Rectal smooth muscle tissue (tissue), 1 donor: ENCODE results near the gene OSBPL10.
"Not testable (repeated sequence)": the region's sequence is repeated elsewhere in the genome, so short reads cannot be mapped to it uniquely, and the experiment has no call there.

Experiments
- H3K27ac ChIP-seq: one replicate; pipeline ENCODE4 v1.7.0; 2013; ENCODE audit warnings: low read depth, low read length, inconsistent platforms
- H3K27me3 ChIP-seq: one replicate; pipeline ENCODE4 v1.7.0; 2013; ENCODE audit warnings: low read length; ENCODE audit not compliant: control insufficient read depth, insufficient read depth
- H3K36me3 ChIP-seq: one replicate; pipeline ENCODE4 v1.7.0; 2013; ENCODE audit warnings: low read length; ENCODE audit not compliant: control insufficient read depth, insufficient read depth
- H3K4me1 ChIP-seq: one replicate; pipeline ENCODE4 v1.7.0; 2013; ENCODE audit warnings: low read length; ENCODE audit not compliant: control insufficient read depth, insufficient read depth
- H3K4me3 ChIP-seq: one replicate; pipeline ENCODE4 v1.7.0; 2013; ENCODE audit warnings: low read length
- H3K9ac ChIP-seq: one replicate; pipeline ENCODE4 v1.7.0; 2013; ENCODE audit warnings: low read length

The OSBPL10 gene

GRCh38 chr3:32004113-32004765 is 23.2 kb upstream of the OSBPL10 start:
- Histone ChIP-seq H3K36me3 (no peaks in the 10 kb centered on the region), H3K4me1 (no peaks in the 10 kb centered on the region), H3K4me3 (no peak overlapping the region), H3K27ac (no peak overlapping the region), H3K9ac (no peak overlapping the region), H3K27me3 (no peaks in the 10 kb centered on the region)

GRCh38 chr3:32003380-32003779 is 22.3 kb upstream of the OSBPL10 start:
- Histone ChIP-seq H3K4me3 (no peak overlapping the region), H3K27ac (no peak overlapping the region), H3K27me3 (no peaks in the 10 kb centered on the region), H3K36me3 (no peaks in the 10 kb centered on the region), H3K9ac (no peak overlapping the region), H3K4me1 (no peaks in the 10 kb centered on the region)

GRCh38 chr3:32002561-32003368 is 21.7 kb upstream of the OSBPL10 start:
- H3K27ac ChIP-seq, result no peak overlapping the region
- H3K9ac ChIP-seq, result no peak overlapping the region
- H3K4me1 ChIP-seq, result no peaks in the 10 kb centered on the region
- H3K4me3 ChIP-seq, result no peak overlapping the region
- no peaks in the 10 kb centered on the region for H3K27me3 ChIP-seq
- no peaks in the 10 kb centered on the region for H3K36me3 ChIP-seq

GRCh38 chr3:32000877-32001276 is 19.8 kb upstream of the OSBPL10 start:
- no peak overlapping the region for H3K4me3 ChIP-seq
- H3K4me1 ChIP-seq, result no peaks in the 10 kb centered on the region
- H3K9ac ChIP-seq, result no peak overlapping the region
- H3K36me3 ChIP-seq, result no peaks in the 10 kb centered on the region
- no peaks in the 10 kb centered on the region for H3K27me3 ChIP-seq
- no peak overlapping the region for H3K27ac ChIP-seq

GRCh38 chr3:31999907-32000439 is 18.9 kb upstream of the OSBPL10 start:
- Histone ChIP-seq H3K36me3 (no peaks in the 10 kb centered on the region), H3K27ac (no peak overlapping the region), H3K9ac (no peak overlapping the region)

GRCh38 chr3:31997500-31997899 is 16.4 kb upstream of the OSBPL10 start:
- Histone ChIP-seq H3K9ac (no peak overlapping the region), H3K27ac (no peak overlapping the region), H3K27me3 (no peaks in the 10 kb centered on the region), H3K4me3 (no peak overlapping the region), H3K4me1 (no peaks in the 10 kb centered on the region), H3K36me3 (no peaks in the 10 kb centered on the region)

More at GRCh38 chr3:31999907-32000439, 18.9 kb upstream of the OSBPL10 start:
- no peak overlapping the region for H3K4me3 ChIP-seq
- no peaks in the 10 kb centered on the region for H3K4me1 ChIP-seq
- H3K27me3 ChIP-seq, result no peaks in the 10 kb centered on the region

GRCh38 chr3:31996195-31996594 is 15.1 kb upstream of the OSBPL10 start:
- Histone ChIP-seq H3K27ac (no peak overlapping the region), H3K27me3 (no peaks in the 10 kb centered on the region), H3K4me3 (no peak overlapping the region), H3K4me1 (no peaks in the 10 kb centered on the region), H3K36me3 (no peaks in the 10 kb centered on the region), H3K9ac (no peak overlapping the region)

GRCh38 chr3:31995026-31995425 is 14.0 kb upstream of the OSBPL10 start:
- not testable (repeated sequence) for H3K4me3 ChIP-seq, H3K9ac ChIP-seq, H3K36me3 ChIP-seq, H3K4me1 ChIP-seq, H3K27ac ChIP-seq, H3K27me3 ChIP-seq

- no peak overlapping the region for H3K9ac ChIP-seq
- H3K27me3 ChIP-seq, result no peaks in the 10 kb centered on the region
- H3K4me3 ChIP-seq, result no peak overlapping the region
- no peaks in the 10 kb centered on the region for H3K4me1 ChIP-seq
- H3K36me3 ChIP-seq, result no peaks in the 10 kb centered on the region
- H3K27ac ChIP-seq, result no peak overlapping the region
These were observed 12.8 kb upstream of the OSBPL10 start for GRCh38 chr3:31993843-31994242.

GRCh38 chr3:31992995-31993394 is 11.9 kb upstream of the OSBPL10 start:
- H3K4me1 ChIP-seq, H3K4me3 ChIP-seq, H3K36me3 ChIP-seq, H3K9ac ChIP-seq, H3K27me3 ChIP-seq, H3K27ac ChIP-seq: not testable (repeated sequence)

GRCh38 chr3:31988271-31988670 is 7.2 kb upstream of the OSBPL10 start:
- no peak overlapping the region for H3K27ac ChIP-seq
- no peaks in the 10 kb centered on the region for H3K4me1 ChIP-seq
- no peak overlapping the region for H3K4me3 ChIP-seq
- H3K36me3 ChIP-seq, result no peaks in the 10 kb centered on the region
- no peak overlapping the region for H3K9ac ChIP-seq
- H3K27me3 ChIP-seq, result no peaks in the 10 kb centered on the region

GRCh38 chr3:31985831-31986230 is 4.8 kb upstream of the OSBPL10 start:
- H3K36me3 ChIP-seq, result no peaks in the 10 kb centered on the region

GRCh38 chr3:31984321-31984720 is 3.3 kb upstream of the OSBPL10 start:
- no peaks in the 10 kb centered on the region for H3K27me3 ChIP-seq
- no peak overlapping the region for H3K27ac ChIP-seq
- no peak overlapping the region for H3K9ac ChIP-seq
- no peaks in the 10 kb centered on the region for H3K4me1 ChIP-seq
- H3K36me3 ChIP-seq, result no peaks in the 10 kb centered on the region
- no peak overlapping the region for H3K4me3 ChIP-seq

More at GRCh38 chr3:31985831-31986230, 4.8 kb upstream of the OSBPL10 start:
- no peaks in the 10 kb centered on the region for H3K27me3 ChIP-seq
- H3K4me3 ChIP-seq, result no peak overlapping the region
- no peak overlapping the region for H3K27ac ChIP-seq
- no peaks in the 10 kb centered on the region for H3K4me1 ChIP-seq
- no peak overlapping the region for H3K9ac ChIP-seq
